Non-pigmented ciliary epithelial cell (primary cell): ENCODE measurements around the gene MKI67.
"Not testable (repeated sequence)": the region's sequence is repeated elsewhere in the genome, so short reads cannot be mapped to it uniquely, and the experiment has no call there.

Experiments
- DNase-seq: peaks from one replicate; pipeline ENCODE4 v3.0.0-alpha.2; 2010; ENCODE audit warnings: low read depth

The MKI67 gene

GRCh38 chr10:128103229-128103714 lies 23.0 kb downstream of the MKI67 start:
- DNase-seq, result no peak

GRCh38 chr10:128102480-128103228 lies 23.6 kb downstream of the MKI67 start:
- no peak for DNase-seq

- DNase-seq, result no peak
Measured at GRCh38 chr10:128101901-128102300, 24.3 kb downstream of the MKI67 start.

- DNase-seq, result no peak
Measured at GRCh38 chr10:128099901-128100300, 26.3 kb downstream of the MKI67 start.

GRCh38 chr10:128098631-128099030 lies 27.6 kb downstream of the MKI67 start:
- DNase-seq, result no peak

GRCh38 chr10:128097783-128098182 lies 28.4 kb downstream of the MKI67 start:
- no peak for DNase-seq

GRCh38 chr10:128096486-128097199 lies 29.6 kb downstream of the MKI67 start:
- no peak for DNase-seq

GRCh38 chr10:128095753-128096469 lies 30.3 kb downstream of the MKI67 start:
- no peak for DNase-seq

GRCh38 chr10:128095027-128095752 lies 31.0 kb downstream of the MKI67 start:
- DNase-seq, result no peak

- DNase-seq, result not testable (repeated sequence)
Measured at GRCh38 chr10:128094596-128094995, 31.6 kb downstream of the MKI67 start.

GRCh38 chr10:128092454-128092853 lies 33.8 kb downstream of the MKI67 start:
- DNase-seq, result no peak

- no peak for DNase-seq
Measured at GRCh38 chr10:128091636-128092210, 34.5 kb downstream of the MKI67 start.

- no peak for DNase-seq
Measured at GRCh38 chr10:128087884-128088709, 38.1 kb downstream of the MKI67 start.

- no peak for DNase-seq
Measured at GRCh38 chr10:128087146-128087883, 38.9 kb downstream of the MKI67 start.

GRCh38 chr10:128086003-128086863 lies 40.0 kb downstream of the MKI67 start:
- DNase-seq, result no peak

- no peak for DNase-seq
Measured at GRCh38 chr10:128084991-128085390, 41.2 kb downstream of the MKI67 start.

GRCh38 chr10:128084364-128084763 lies 41.9 kb downstream of the MKI67 start:
- no peak for DNase-seq

GRCh38 chr10:128083191-128083895 lies 42.9 kb downstream of the MKI67 start:
- no peak for DNase-seq
